GM21576 (cell line): ENCODE measurements around the gene SMIM28.

Source experiments
- ATAC-seq: cut with Tn5 transposase; IDR thresholded peaks from one replicate; pipeline ENCODE4 v1.9.1; 2021; ENCODE audit warnings: mild to moderate bottlenecking, moderate library complexity; ENCODE audit not compliant: unreplicated experiment

The SMIM28 gene

DNA sequence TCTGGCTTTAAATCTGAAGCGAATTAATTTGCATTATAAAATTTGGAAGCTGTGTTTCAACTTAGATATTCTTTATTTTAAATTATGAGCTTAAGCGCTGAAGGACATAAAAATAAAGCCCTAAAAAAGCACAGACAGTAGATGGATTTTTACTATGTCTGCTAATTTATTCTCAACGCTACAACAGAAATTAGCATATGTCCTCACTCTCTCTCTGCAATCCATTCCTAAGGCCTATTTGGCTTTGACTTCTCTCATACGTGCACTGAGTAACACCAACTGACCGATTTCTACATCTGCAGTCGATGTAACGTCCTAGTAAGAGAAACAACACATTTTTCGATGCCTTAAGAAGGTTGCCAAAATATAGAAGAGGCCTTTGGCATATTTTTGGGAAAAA is 50.0 kb downstream of the SMIM28 start:
- no peak for ATAC-seq

DNA sequence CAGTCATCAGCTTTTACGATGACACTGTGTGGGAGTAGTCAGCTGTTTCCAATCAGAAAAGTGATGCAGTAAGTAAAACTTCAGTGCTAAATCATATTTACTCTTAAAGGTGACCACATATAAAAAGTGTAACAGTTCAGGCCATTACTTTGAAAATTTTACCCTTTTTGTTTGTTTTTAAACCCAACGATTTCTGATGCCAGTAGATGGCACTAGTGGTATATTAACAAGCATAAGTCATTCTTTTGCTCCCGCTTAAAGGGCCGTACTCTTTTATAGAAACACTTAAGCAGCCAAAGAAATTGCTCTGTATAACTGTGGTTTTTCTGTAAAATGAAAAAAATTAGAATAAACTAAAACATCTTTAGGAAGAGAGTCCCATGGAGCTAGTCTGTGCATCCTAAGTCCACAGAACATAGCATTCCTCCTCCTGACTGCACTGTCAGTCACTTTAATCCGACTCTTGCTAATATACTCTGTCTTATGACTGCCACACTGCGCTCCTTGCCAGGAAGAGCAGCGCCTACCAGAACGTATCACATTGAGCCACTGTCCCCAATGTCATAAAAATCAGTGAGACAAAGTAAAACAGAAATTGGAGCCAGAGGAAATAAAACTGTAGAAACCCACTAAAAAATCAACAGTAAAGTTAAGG is 51.4 kb downstream of the SMIM28 start:
- no peak for ATAC-seq

DNA sequence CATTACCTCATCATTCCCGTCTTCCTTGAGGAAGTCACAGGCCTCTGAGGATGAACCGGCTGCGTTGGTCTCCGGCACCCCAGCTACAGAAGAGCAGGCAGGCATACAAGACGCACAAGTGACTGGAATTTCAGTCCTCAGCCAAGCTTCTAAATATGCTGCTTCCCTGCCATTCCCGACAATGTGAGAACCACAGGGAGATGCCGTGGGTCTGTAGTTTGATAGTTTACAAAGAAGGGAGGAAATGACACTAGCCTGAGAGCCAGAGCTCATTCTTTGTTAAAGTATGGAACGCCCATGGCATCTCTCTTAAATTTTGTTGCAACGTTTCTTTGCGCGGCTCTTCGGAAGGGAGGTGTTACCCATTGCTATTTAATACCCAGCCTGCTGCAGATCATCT is 52.1 kb downstream of the SMIM28 start:
- no peak for ATAC-seq

DNA sequence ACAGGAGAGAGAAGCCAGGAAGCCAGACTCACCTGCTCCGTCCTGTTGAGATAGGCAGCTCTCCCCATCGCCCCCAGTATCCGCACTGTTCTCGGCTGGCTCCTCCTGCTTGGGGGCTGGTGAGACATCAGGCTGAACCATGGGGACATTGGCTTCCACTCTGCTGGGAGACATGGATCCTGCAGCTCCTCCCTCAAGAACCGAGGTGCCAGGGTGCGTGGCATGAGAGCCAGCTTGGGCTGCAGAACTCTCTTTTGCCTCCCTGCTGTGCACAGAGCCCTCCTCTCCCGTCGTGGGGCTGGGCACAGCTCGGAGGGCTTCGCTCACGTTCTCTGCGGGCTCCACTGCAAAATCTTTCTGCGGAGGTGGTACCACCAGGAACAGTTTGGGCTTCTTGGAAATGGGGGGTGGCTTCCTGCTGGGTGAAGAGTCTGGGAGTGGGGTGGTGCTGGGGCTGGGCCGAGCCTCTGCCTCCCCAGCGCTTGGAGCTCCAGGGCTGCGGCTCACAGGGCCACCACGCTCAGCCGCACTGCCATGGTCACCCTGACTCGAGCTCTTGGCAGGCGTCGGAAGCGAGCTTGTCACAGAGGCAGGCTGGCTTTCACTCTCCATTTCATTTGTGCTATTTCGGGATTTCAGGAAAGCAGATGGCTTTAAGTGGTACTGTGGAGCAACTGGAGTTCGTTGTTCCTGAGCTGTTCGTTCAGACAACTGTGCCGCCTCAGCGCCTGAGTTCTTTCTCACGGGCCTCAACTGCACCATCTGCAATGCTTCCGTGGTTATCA is 52.8 kb downstream of the SMIM28 start:
- no peak for ATAC-seq

DNA sequence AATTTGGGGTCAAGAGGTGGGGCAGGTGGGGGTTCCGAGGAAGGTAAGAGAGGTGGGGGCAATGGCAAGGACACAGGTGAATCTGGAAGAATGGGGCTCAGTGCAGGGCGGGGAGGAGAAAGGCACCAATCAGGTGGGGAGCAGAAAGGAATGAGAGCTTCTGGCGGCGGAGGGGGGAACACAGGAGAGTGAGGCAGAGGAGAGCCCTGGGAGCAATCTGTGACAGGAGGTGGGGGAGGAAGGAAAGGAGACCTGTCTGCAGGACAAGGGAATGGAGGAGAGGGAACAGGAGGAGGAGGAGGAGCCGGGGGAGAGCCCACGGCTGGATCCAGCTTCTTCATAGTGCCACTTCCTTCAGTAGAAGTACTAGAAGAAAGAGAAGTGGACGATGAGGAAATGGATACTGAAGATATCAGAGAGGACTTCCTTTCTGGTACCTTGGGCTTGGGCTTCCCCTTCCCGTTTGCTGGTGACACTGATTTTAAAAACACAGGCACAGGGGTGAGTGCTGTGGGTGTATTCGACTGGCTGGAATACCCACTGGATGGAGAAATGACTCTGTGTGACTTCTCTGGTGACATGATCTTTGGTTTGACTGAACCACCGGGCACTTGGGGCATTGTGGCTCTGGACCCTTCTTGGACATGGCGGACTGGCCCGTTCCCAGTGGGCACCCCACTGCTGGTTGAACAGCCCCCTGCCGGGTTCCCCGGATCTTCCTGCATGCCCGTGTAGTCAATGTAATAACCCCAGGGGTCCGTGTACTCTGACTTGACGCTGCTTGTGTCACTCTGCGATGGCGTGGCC is 53.8 kb downstream of the SMIM28 start:
- no peak for ATAC-seq

DNA sequence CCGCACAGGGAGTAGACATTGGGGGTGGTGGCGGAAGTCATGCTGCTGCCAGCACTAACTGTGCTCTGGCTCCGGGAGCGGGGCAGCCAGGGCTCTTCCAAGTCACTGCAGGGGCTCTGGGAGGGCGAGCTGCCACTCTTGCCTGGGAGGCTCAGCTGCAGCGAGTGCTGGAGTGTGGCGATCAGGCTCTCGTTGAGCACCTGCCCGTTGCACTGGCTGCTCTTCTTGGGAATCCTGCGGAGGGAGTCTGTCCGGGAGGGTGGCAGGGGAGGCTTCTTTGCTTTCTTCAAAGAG is 54.3 kb downstream of the SMIM28 start:
- no peak for ATAC-seq
